Left lung (tissue), 14 donors: ENCODE results near the gene NFS1. TPM values are rescaled to one million over a fixed set of nuclear protein-coding genes. Genes with fewer than 3 reads are reported as not detected.
A peak's percentile ranks its signal among the peaks of the same experiment; 100 is the strongest.
"Not testable (repeated sequence)": the region's sequence is repeated elsewhere in the genome, so short reads cannot be mapped to it uniquely, and the experiment has no call there.

Experiments used
- ATAC-seq: fragments of 200-7000 bp; cut with Tn5 transposase; one replicate; pipeline ENCODE4 v1.9.1; 2020; ENCODE audit warnings: moderate library complexity
- DNase-seq, 4 donors: peaks; one replicate each; pipeline ENCODE4 v3.0.0-alpha.2; 2013 to 2020
- H3K27ac ChIP-seq, 2 donors: fragments of 200-600 bp; sonication (generic) in 1 of 2; one replicate each; pipeline versions ENCODE4 v1.5.0 to v1.8.0; 2020 to 2021
- H3K27me3 ChIP-seq, 2 donors: fragments of 200-600 bp; sonication (generic) in 1 of 2; one replicate each; pipeline versions ENCODE4 v1.5.0 to v1.8.0; 2020 to 2021
- H3K36me3 ChIP-seq, 2 donors: fragments of 200-600 bp; sonication (generic) in 1 of 2; one replicate each; pipeline versions ENCODE4 v1.5.0 to v1.8.0; 2020 to 2021
- H3K4me1 ChIP-seq, 2 donors: fragments of 200-600 bp; one replicate each; pipeline ENCODE4 v1.8.0; 2021
- H3K4me3 ChIP-seq, 2 donors: fragments of 200-600 bp; sonication (generic) in 1 of 2; one replicate each; pipeline versions ENCODE4 v1.5.0 to v1.8.0; 2020 to 2021; ENCODE audit warnings: mild to moderate bottlenecking in 1 of 2
- H3K9me3 ChIP-seq, 2 donors: fragments of 200-600 bp; sonication (generic) in 1 of 2; one replicate each; pipeline versions ENCODE4 v1.5.0 to v1.8.0; 2020 to 2021
- intact Hi-C, 2 donors: fragments of 100-400 bp; cut with DNase I; formaldehyde crosslinking; loops; one replicate each; pipeline versions ENCODE4 v1.11.2 to v1.14.2; 2022
- long read RNA-seq, 12 donors: library from polyadenylated mRNA in 2 of 12; unstranded in 2 of 12; transcript quantifications; one replicate each; pipeline ENCODE4 v2.0.0 and lab custom pipeline, GENCODE V29; 2019 to 2026
- polyA plus RNA-seq, 6 donors: library from polyadenylated mRNA; unstranded; fragments of 120-200 nt; gene quantifications; one replicate each; pipeline ENCODE4 v1.2.1, GENCODE V29; 2013; ENCODE audit not compliant: insufficient read length in 6 of 6
- total RNA-seq, 2 donors: library from RNA; stranded (reverse); fragmentation: NEBNext Ultra II Directional; extraction: Animal tissue kit (Norgen Biotek cat#: 25700); gene quantifications; one replicate each; pipeline ENCODE4 v1.2.1, GENCODE V29; 2021
- TF ChIP-seq, protein P1 (sequence below), 2 donors: fragments of 200-600 bp; sonication (generic) in 1 of 2; IDR thresholded peaks; one replicate each; pipeline versions ENCODE4 v1.5.0 to v1.8.0; 2021; ENCODE audit warnings: antibody characterized with exemption in 2 of 2
- donor health status: DM: no; HTN: yes; CAD: no.
- donor health status: DM: no; HTN: no; CAD: no.

NFS1 gene
- total RNA-seq (10 to 100 TPM; 25.5 to 32.5 TPM), polyA plus RNA-seq (10 to 100 TPM; 18.5 to 20.8 (median 19.8) TPM)
- long read RNA-seq, donor 1, partial matches to known transcripts = 0 of 2 reads
- long read RNA-seq, donor 1, other reads (novel, unspliced or antisense) = 0 of 2 reads
- long read RNA-seq, donor 2 = 0 reads
- long read RNA-seq, donor 3, partial matches to known transcripts = 0 of 2 reads
- long read RNA-seq, donor 3, other reads (novel, unspliced or antisense) = 0 of 2 reads
- long read RNA-seq, donor 4, transcript NFS1-203 (13 exons, 3,012 nt) = major isoform, 7 of 13 reads
- long read RNA-seq, donor 4, partial matches to known transcripts = 1 of 13 reads
- long read RNA-seq, donor 4, other reads (novel, unspliced or antisense) = 1 of 13 reads
- long read RNA-seq, donor 5, partial matches to known transcripts = 0 of 2 reads
- long read RNA-seq, donor 5, other reads (novel, unspliced or antisense) = 0 of 2 reads
- long read RNA-seq, donor 6, transcript NFS1-203 (13 exons, 3,012 nt) = major isoform, 5 of 7 reads
- long read RNA-seq, donor 6, partial matches to known transcripts = 0 of 7 reads
- long read RNA-seq, donor 6, other reads (novel, unspliced or antisense) = 0 of 7 reads
- long read RNA-seq, donor 7, partial matches to known transcripts = 0 of 1 reads
- long read RNA-seq, donor 7, other reads (novel, unspliced or antisense) = 0 of 1 reads
- long read RNA-seq, donor 8, partial matches to known transcripts = 0 of 6 reads
- long read RNA-seq, donor 8, other reads (novel, unspliced or antisense) = 0 of 6 reads
- long read RNA-seq, donor 9 = 0 reads
- long read RNA-seq, donor 10, partial matches to known transcripts = 1 of 2 reads
- long read RNA-seq, donor 10, other reads (novel, unspliced or antisense) = 0 of 2 reads
- long read RNA-seq, donor 11, partial matches to known transcripts = 142 of 497 reads
- long read RNA-seq, donor 11, other reads (novel, unspliced or antisense) = 351 of 497 reads
- long read RNA-seq, donor 12, partial matches to known transcripts = 0 of 4 reads
- long read RNA-seq, donor 12, other reads (novel, unspliced or antisense) = 0 of 4 reads

DNA sequence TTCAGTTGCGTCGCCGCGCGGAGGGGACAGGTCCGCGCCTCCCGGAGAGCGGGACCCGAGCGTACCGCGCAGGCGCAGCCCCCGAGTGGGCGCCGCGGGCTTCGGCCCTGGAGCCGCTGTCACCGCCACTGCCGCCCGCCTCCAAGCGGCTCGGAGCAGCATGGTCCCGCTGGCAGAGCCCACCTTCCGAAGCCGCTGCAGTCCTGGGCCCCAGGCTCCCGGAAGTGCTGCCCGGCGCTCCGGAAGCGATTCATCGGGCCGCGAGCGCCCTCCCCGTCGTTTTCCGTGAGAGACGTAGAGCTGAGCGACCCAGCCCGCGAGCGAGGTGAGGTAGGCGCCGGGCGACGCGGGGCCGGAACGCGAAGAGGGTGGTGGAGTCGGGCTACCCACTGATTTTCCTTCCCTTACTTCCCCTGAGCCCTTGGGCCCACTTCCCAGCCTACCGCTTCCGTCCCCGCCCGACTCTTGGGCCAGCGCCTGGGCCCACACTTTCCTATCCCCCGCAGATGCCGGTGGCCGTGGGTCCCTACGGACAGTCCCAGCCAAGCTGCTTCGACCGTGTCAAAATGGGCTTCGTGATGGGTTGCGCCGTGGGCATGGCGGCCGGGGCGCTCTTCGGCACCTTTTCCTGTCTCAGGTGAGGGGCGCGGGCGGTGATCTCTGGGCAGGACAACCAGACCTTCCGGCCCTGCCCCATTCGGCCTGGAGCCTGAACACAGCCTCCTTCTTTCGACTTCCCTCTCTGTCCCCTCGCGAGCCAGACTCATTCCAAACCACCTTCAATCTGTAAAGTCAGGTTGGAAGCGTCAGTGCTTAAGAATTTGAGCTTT, at the start of gene NFS1, which contains the start of gene ROMO1:
Gene NFS1 (minus strand): TSS at position 226 of the 830 bp plus-strand sequence. CDS start 64 bp downstream, at position 162.
Gene ROMO1 (plus strand): TSS at position 279 of the 830 bp plus-strand sequence. CDS start 228 bp downstream, at position 507.
- Histone ChIP-seq H3K27me3 (no peaks in the 10 kb centered on the region), H3K4me1 (peaks cover 10 to 32% of the 10 kb centered on the region in 2 donors), H3K9me3 (no peaks in the 10 kb centered on the region), H3K4me3 (peak within 1 kb of the TSS; percentile 85 to 90), H3K36me3 (peaks cover 0 to 40% of the 10 kb centered on the region in 2 donors), H3K27ac (peak within 1 kb of the TSS; percentile 86 to 92)
- intact Hi-C loops = no loop called here
- ATAC-seq (peak; percentile 97), DNase-seq (peak; percentile 84 to 96 (median 89))
- TF ChIP-seq, protein P1, sequence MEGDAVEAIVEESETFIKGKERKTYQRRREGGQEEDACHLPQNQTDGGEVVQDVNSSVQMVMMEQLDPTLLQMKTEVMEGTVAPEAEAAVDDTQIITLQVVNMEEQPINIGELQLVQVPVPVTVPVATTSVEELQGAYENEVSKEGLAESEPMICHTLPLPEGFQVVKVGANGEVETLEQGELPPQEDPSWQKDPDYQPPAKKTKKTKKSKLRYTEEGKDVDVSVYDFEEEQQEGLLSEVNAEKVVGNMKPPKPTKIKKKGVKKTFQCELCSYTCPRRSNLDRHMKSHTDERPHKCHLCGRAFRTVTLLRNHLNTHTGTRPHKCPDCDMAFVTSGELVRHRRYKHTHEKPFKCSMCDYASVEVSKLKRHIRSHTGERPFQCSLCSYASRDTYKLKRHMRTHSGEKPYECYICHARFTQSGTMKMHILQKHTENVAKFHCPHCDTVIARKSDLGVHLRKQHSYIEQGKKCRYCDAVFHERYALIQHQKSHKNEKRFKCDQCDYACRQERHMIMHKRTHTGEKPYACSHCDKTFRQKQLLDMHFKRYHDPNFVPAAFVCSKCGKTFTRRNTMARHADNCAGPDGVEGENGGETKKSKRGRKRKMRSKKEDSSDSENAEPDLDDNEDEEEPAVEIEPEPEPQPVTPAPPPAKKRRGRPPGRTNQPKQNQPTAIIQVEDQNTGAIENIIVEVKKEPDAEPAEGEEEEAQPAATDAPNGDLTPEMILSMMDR (IDR thresholded peaks at IDR 0.05) = no peak

DNA sequence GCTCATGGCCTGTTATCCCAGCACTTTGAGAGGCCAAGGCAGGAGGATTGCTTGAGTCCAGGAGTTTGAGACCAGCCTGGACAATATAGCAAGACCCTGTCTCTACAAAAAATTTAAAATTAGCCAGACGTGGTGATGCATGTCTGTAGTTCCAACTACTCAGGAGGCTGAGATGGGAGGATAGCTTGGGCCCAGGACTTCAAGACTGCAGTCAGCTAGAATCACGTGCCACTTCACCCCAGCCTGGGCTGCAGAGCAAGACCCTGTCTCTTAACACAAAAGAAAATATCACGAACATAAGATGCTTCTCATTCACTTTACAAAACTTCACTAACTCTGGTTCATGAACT, 45.3 kb upstream of the NFS1 start:
- Histone ChIP-seq H3K36me3 (peaks cover 4 to 12% of the 10 kb centered on the region in 2 donors), H3K27ac (peak overlapping the region; percentile 98 to 99), H3K4me3 (peak overlapping the region in 1 of 2 donors; percentile 91), H3K4me1 (peaks cover 20 to 32% of the 10 kb centered on the region in 2 donors)
- DNase-seq, H3K27me3 ChIP-seq, H3K9me3 ChIP-seq, intact Hi-C loops, ATAC-seq: not testable (repeated sequence)

DNA sequence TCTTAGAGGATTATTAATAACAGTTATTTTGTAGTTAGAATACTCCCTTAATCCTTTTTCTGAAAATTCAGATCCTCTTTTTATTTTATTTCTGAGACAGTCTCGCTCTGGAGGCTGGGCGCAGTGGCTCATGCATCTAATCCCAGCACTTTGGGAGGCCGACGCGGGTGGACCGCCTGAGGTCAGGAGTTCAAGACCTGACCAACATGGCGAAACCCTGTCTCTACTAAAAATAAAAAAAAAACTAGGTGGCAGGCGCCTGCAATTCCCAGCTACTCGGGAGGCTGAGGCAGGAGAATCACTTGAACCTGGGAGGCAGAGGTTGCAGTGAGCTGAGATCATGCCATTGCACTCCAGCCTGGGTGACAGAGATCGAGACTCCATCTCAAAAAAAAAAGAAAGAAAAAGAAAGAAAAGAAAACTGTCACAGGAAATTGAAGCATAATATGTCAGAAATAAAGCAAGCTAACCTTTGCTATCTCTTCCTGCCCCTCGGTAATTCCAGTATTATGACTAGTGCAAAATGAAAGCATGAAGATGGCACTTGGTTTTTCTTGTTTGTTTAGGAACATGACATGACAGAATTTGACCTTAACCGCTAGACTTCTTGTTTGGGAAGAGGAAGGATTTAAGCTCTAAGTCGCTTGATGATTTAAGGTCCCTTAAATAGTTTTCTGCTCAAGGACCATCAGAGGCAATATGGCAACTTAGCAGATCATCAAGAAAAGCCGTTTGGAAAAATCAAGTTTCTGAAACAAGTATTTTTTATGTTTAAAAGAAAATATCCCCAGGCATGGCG, 44.7 kb upstream of the NFS1 start:
- H3K9me3 ChIP-seq = no peaks in the 10 kb centered on the region
- TF ChIP-seq, protein P1 (IDR thresholded peaks at IDR 0.05) = no peak
- peaks cover 26 to 38% of the 10 kb centered on the region in 2 donors for H3K4me1 ChIP-seq
- no peaks in the 10 kb centered on the region for H3K27me3 ChIP-seq
- intact Hi-C loops = no loop called here
- ATAC-seq = no peak
- peak overlapping the region; percentile 98 to 99 for H3K27ac ChIP-seq
- peak overlapping the region in 1 of 2 donors; percentile 91 for H3K4me3 ChIP-seq
- no peak for DNase-seq
- peaks cover 4 to 18% of the 10 kb centered on the region in 2 donors for H3K36me3 ChIP-seq

DNA sequence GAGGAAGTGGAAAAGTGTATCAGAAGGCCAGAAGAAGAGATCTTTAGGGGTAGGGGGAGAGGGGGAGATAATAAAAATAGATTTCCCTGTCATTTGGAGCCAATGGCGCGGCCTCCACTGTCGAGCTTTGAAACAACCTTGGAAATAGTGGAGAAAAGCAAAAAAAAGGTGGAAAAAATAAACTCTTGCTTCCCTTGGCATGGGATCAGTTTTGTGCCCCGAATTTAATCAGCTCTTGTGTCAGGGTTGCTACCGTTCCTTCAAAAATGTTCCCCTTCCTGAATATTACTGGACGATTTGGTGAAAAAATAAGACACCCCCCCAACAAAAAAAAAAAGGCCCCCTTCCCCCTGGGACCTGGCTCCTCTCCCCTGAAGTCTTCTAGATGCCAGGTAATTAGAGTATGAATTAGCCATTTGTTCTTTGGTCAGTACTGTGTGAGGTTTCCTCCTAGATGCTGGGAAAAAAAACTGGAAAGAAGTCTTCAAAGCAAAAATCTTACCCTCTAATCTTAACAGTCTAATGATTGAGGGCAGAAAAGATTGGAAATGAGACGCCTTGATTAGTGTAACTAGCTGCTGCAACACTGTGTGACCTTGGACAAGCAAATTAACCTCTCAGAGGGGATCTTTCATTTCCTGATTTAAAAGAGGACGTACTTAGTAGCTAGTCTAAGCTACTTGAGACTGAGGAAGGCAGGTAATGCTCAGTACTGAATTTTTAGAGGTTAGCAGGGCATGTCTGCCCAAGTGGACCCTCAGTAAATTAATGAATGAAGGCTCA, 43.8 kb upstream of the NFS1 start:
- ATAC-seq (peak; percentile 24), DNase-seq (peak in 1 of 4 donors; percentile 25)
- peaks cover 4 to 27% of the 10 kb centered on the region in 2 donors for H3K36me3 ChIP-seq
- peak overlapping the region; percentile 98 to 99 for H3K27ac ChIP-seq
- intact Hi-C loops = no loop called here
- TF ChIP-seq, protein P1 (IDR thresholded peaks at IDR 0.05) = no peak
- peak overlapping the region; percentile 42 to 91 for H3K4me3 ChIP-seq
- H3K27me3 ChIP-seq = no peaks in the 10 kb centered on the region
- peaks cover 31 to 47% of the 10 kb centered on the region in 2 donors for H3K4me1 ChIP-seq
- H3K9me3 ChIP-seq = no peaks in the 10 kb centered on the region
